K562 (cell line): ENCODE results near the gene SPATA33. TPM values are rescaled to one million over a fixed set of nuclear protein-coding genes. Genes with fewer than 3 reads are reported as not detected.

Source experiments
- CC2D1A ChIP-seq: fragments of 450-650 bp; IDR thresholded peaks from 2 replicates; pipeline ENCODE4 v1.6.1; 2017; ENCODE audit warnings: mild to moderate bottlenecking
- E2F4 ChIP-seq: sonication (generic); formaldehyde crosslinking; IDR thresholded peaks from 2 replicates; pipeline ENCODE4 v1.8.0; 2022; ENCODE audit warnings: mild to moderate bottlenecking, low read depth, missing genetic modification reagents
- E2F8 ChIP-seq: fragments of 450-650 bp; IDR thresholded peaks from 2 replicates; pipeline ENCODE4 v1.7.1; 2018; ENCODE audit warnings: mild to moderate bottlenecking, low read depth; ENCODE audit not compliant: partially characterized antibody
- FOS ChIP-seq: IDR thresholded peaks from 3 replicates; pipeline ENCODE4 v1.6.1; 2011; ENCODE audit not compliant: insufficient read length; ENCODE audit errors: extremely low read depth
- ILK ChIP-seq: fragments of 450-650 bp; IDR thresholded peaks from 2 replicates; pipeline ENCODE4 v1.6.1; 2016; ENCODE audit warnings: missing genetic modification characterization, low read depth, mild to moderate bottlenecking, missing compliant biosample characterization, moderate library complexity, borderline replicate concordance
- KDM5B ChIP-seq: fragments of 200-600 bp; sonication (generic); IDR thresholded peaks from 2 replicates; pipeline ENCODE4 v1.6.1; 2012; ENCODE audit warnings: low read depth, mild to moderate bottlenecking, moderate library complexity, low read length, control low read depth, inconsistent platforms; ENCODE audit not compliant: insufficient replicate concordance
- L3MBTL2 ChIP-seq: fragments of 450-650 bp; IDR thresholded peaks from 2 replicates; pipeline ENCODE4 v1.6.1; 2016; ENCODE audit warnings: mild to moderate bottlenecking, moderate library complexity
- MIER1 ChIP-seq: fragments of 450-650 bp; IDR thresholded peaks from 2 replicates; pipeline ENCODE4 v1.6.1; 2016; ENCODE audit warnings: antibody characterized with exemption, mild to moderate bottlenecking, low read depth
- PTTG1 ChIP-seq: fragments of 450-650 bp; IDR thresholded peaks from 2 replicates; pipeline ENCODE4 v1.6.1; 2016; ENCODE audit warnings: low read depth, mild to moderate bottlenecking, missing genetic modification characterization, missing compliant biosample characterization
- RFX5 ChIP-seq: IDR thresholded peaks from 2 replicates; pipeline ENCODE4 v1.6.1; 2011; ENCODE audit warnings: low read depth, mild to moderate bottlenecking, improper control_type of control experiment, low read length
- SIX5 ChIP-seq, 2 experiments: IDR thresholded peaks; 2 replicates each; pipeline ENCODE4 v1.6.1; 2011; ENCODE audit warnings: low read length in 2 of 2, borderline replicate concordance in 1 of 2, low read depth in 1 of 2, mild to moderate bottlenecking in 1 of 2, moderate library complexity in 1 of 2; ENCODE audit not compliant: insufficient read depth in 1 of 2
- SP2 ChIP-seq: IDR thresholded peaks from 2 replicates; pipeline ENCODE4 v1.6.1; 2011; ENCODE audit warnings: mild to moderate bottlenecking, low read depth, low read length, moderate library complexity; ENCODE audit not compliant: poor library complexity, severe bottlenecking; ENCODE audit errors: extremely low read depth
- U2AF2 ChIP-seq: fragments of 200-400 bp; formaldehyde crosslinking; optimal IDR thresholded peaks from 2 replicates; pipeline ENCODE3; 2017; ENCODE audit warnings: low read depth, mild to moderate bottlenecking, low read length
- ZBTB26 ChIP-seq: fragments of 450-650 bp; formaldehyde crosslinking; IDR thresholded peaks from 2 replicates; pipeline ENCODE4 v1.4.0; 2022; ENCODE audit warnings: missing genetic modification characterization
- ZNF324 ChIP-seq: fragments of 250-450 bp; sonication (Bioruptor Pico); IDR thresholded peaks from 2 replicates; pipeline ENCODE4 v1.4.0; 2020; ENCODE audit warnings: mild to moderate bottlenecking
- ZNF431 ChIP-seq: sonication (generic); formaldehyde crosslinking; IDR thresholded peaks from 2 replicates; pipeline ENCODE4 v1.8.0; 2022; ENCODE audit warnings: mild to moderate bottlenecking, missing genetic modification reagents
- ZNF436 ChIP-seq: fragments of 250-450, 450-650 bp; sonication (Bioruptor Pico); formaldehyde crosslinking; IDR thresholded peaks from 2 replicates; pipeline ENCODE4 v1.7.0; 2020; ENCODE audit warnings: mild to moderate bottlenecking
- polyA plus RNA-seq, 8 experiments: library from polyadenylated mRNA; depleted of rRNA in 4 of 8; stranded (reverse) in 5 of 8; unstranded in 3 of 8; fragments of >200 nt; fragmentation: Nextera tagmentation in 2 of 8; fragmentation: Illumina TruSeq in 1 of 8; extraction: Ambion mirVana in 2 of 8; extraction: Trizol in 1 of 8; gene quantifications; 2 replicates each; pipeline versions ENCODE4 v1.2.1 to v1.2.3, GENCODE V29; 2011 to 2014; ENCODE audit warnings: inconsistent platforms in 1 of 8, missing spikeins in 1 of 8
- total RNA-seq, 7 experiments: library from RNA; depleted of rRNA in 6 of 7; stranded (reverse); fragments of >200 nt in 6 of 7; fragmentation: Illumina TruSeq in 2 of 7; extraction: Trizol in 2 of 7; gene quantifications; 2 replicates each; pipeline versions ENCODE4 v1.2.1 to v1.2.3, GENCODE V29; 2011 to 2021; ENCODE audit warnings: low replicate concordance in 1 of 7

Gene SPATA33
- total and polyA plus RNA-seq, 9 of the 15 experiments (the other 6 are each of a cell fraction or from before 2014, with no cell fraction given) = 4.0 to 20.0 (median 11.8) TPM

GRCh38 chr16:89686520-89687091, 29.0 kb downstream of the SPATA33 start, which contains the start of gene CDK10 (continued):
- TF ChIP-seq E2F4 (CRISPR knock-in tag) = peak; percentile 38; the same call in 1 of the 2 replicates
- no peak for TF ChIP-seq PTTG1
- peak; percentile 92 for TF ChIP-seq KDM5B
- TF ChIP-seq U2AF2 = no peak
- no peak for TF ChIP-seq SIX5 (IDR thresholded peaks at IDR 0.05; ENCODE audit: borderline replicate concordance in 1 of 2, insufficient read depth in 1 of 2, low read depth in 1 of 2, low read length in 2 of 2)
- TF ChIP-seq SP2 = no peak
- no peak for TF ChIP-seq E2F8
- TF ChIP-seq ILK (tag) = no peak
- no peak for TF ChIP-seq FOS
- TF ChIP-seq ZNF431 (CRISPR knock-in tag) = no peak
- no peak for TF ChIP-seq ZNF436 (CRISPR knock-in tag)
- peak; percentile 98 for TF ChIP-seq L3MBTL2
- no peak for TF ChIP-seq ZNF324 (CRISPR knock-in tag)
- no peak for TF ChIP-seq RFX5
- no peak for TF ChIP-seq MIER1
- no peak for TF ChIP-seq CC2D1A
- TF ChIP-seq ZBTB26 (CRISPR knock-in tag) = no peak
